HG03025 (cell line): ENCODE results near the gene DHX16.

ENCODE experiments used
- ATAC-seq: cut with Tn5 transposase; IDR thresholded peaks from one replicate; pipeline ENCODE4 v1.9.1; 2021; ENCODE audit warnings: mild to moderate bottlenecking, moderate library complexity; ENCODE audit not compliant: unreplicated experiment, low FRiP score

Gene DHX16

GRCh38 chr6:30611856-30612194, 61.0 kb downstream of the DHX16 start:
- ATAC-seq: no peak

- ATAC-seq: no peak
Observed at GRCh38 chr6:30611150-30611855, 61.5 kb downstream of the DHX16 start.

GRCh38 chr6:30610065-30610464, 62.7 kb downstream of the DHX16 start:
- no peak for ATAC-seq

GRCh38 chr6:30603961-30604360, 68.8 kb downstream of the DHX16 start:
- ATAC-seq: no peak
